Kidney epithelial cell (primary cell): ENCODE results near the gene NFIB. TPM values are rescaled to one million over a fixed set of nuclear protein-coding genes. Genes with fewer than 3 reads are reported as not detected.
A peak's percentile ranks its signal among the peaks of the same experiment; 100 is the strongest.

Experiments used
- DNase-seq: peaks from one replicate; pipeline ENCODE4 v3.0.0-alpha.2; 2010; ENCODE audit warnings: low read depth
- H3K27me3 ChIP-seq: 2 replicates; pipeline ENCODE4 v1.6.0; 2011; ENCODE audit warnings: low read length; ENCODE audit not compliant: control insufficient read depth, insufficient read depth
- H3K36me3 ChIP-seq: 2 replicates; pipeline ENCODE4 v1.5.1; 2011; ENCODE audit warnings: low read length; ENCODE audit not compliant: control insufficient read depth, insufficient read depth
- H3K4me3 ChIP-seq: 2 replicates; pipeline ENCODE4 v1.5.1; 2011; ENCODE audit warnings: low read depth, mild to moderate bottlenecking, control low read depth, low read length
- CTCF ChIP-seq: IDR thresholded peaks from 2 replicates; pipeline ENCODE4 v1.5.1; 2011; ENCODE audit warnings: mild to moderate bottlenecking, moderate library complexity, low read length, control low read depth, inconsistent platforms; ENCODE audit not compliant: insufficient read depth, poor library complexity, severe bottlenecking
- total RNA-seq: library from RNA; depleted of rRNA; stranded (reverse); fragments of >200 nt; gene quantifications from 2 replicates; pipeline ENCODE4 v1.2.3, GENCODE V29; 2015

NFIB gene
- total RNA-seq, 1 donor from 2014 or later, result 3.3 TPM

GRCh38 chr9:14084867-14085266, 229.1 kb downstream of the NFIB start:
- H3K36me3 ChIP-seq, result no peaks in the 10 kb centered on the region
- no peaks in the 10 kb centered on the region for H3K27me3 ChIP-seq
- DNase-seq, result no peak
- no peak overlapping the region for H3K4me3 ChIP-seq
- TF ChIP-seq CTCF, result no peak

GRCh38 chr9:14083366-14083765, 230.6 kb downstream of the NFIB start:
- TF ChIP-seq CTCF, result no peak

GRCh38 chr9:14082732-14083131, 231.2 kb downstream of the NFIB start:
- H3K4me3 ChIP-seq, result no peak overlapping the region
- no peaks in the 10 kb centered on the region for H3K27me3 ChIP-seq
- H3K36me3 ChIP-seq, result no peaks in the 10 kb centered on the region
- no peak for TF ChIP-seq CTCF
- DNase-seq, result no peak

More at GRCh38 chr9:14083366-14083765, 230.6 kb downstream of the NFIB start:
- no peaks in the 10 kb centered on the region for H3K36me3 ChIP-seq
- H3K4me3 ChIP-seq, result no peak overlapping the region
- H3K27me3 ChIP-seq, result no peaks in the 10 kb centered on the region
- DNase-seq, result no peak

- Histone ChIP-seq H3K27me3 (no peaks in the 10 kb centered on the region), H3K36me3 (no peaks in the 10 kb centered on the region), H3K4me3 (no peak overlapping the region)
- no peak for DNase-seq
- no peak for TF ChIP-seq CTCF
These were observed 232.2 kb downstream of the NFIB start for GRCh38 chr9:14081745-14082144.

- Histone ChIP-seq H3K36me3 (no peaks in the 10 kb centered on the region), H3K4me3 (no peak overlapping the region), H3K27me3 (no peaks in the 10 kb centered on the region)
- peak; percentile 37 for DNase-seq
- TF ChIP-seq CTCF, result peak; percentile 9
These were observed 232.9 kb downstream of the NFIB start for GRCh38 chr9:14080959-14081542.

- Histone ChIP-seq H3K27me3 (no peaks in the 10 kb centered on the region), H3K36me3 (no peaks in the 10 kb centered on the region), H3K4me3 (no peak overlapping the region)
- no peak for TF ChIP-seq CTCF
- no peak for DNase-seq
These were observed 234.5 kb downstream of the NFIB start for GRCh38 chr9:14079440-14079839.
